SKM-1 (cell line): ENCODE measurements around the gene RCE1.

Experiments
- DNase-seq: peaks from one replicate; lab custom pipeline; 2025; ENCODE audit not compliant: unreplicated experiment; lab: John Stamatoyannopoulos, UW

Gene RCE1

DNA sequence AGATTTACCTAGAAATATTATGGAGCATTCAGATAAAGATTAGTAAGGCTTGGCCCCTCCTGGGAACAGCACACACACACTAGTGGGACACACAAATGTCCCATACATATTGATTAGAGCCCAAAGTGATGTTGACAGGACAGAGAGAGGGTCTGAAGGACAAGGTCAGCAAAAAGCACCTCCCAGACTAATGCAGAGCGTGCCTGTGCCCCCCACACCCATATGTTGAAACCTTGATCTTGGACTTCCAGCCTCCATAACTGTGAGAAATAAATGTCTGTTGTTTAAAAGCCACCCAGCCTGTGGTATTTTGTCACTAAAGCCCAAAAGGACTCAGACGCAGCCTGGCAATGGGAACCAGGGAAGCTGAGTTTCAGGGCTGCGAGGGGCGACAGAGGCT, 41.2 kb downstream of the RCE1 start:
- no peak for DNase-seq

GRCh38 chr11:66885469-66885868, 42.2 kb downstream of the RCE1 start:
- DNase-seq = no peak

DNA sequence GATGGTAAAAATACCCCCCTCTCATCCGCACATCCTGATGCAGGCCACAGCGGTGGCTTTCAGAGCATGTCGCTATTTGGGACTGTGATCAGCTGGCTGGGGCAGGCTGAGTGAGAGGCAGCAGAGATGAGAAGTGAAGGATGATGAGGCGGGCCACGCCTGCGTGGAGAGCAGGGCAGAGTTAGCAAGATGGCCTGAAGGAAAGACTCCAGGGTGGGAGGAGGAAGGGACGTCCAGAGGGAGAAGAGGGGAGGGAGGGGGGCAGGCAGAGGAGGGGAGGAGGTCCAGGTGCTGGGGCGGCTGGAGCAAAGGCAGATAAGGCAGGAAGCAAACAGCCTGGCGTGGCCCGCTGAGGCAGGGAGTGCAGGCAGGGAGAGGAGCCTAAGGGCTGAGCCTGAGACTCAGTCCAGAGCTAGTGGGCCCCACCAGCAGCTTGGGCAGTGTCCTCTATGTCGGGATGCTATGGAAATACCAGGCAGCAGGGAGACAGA, 42.8 kb downstream of the RCE1 start:
- no peak for DNase-seq

- no peak for DNase-seq
These were observed 43.5 kb downstream of the RCE1 start for GRCh38 chr11:66886671-66887221.

DNA sequence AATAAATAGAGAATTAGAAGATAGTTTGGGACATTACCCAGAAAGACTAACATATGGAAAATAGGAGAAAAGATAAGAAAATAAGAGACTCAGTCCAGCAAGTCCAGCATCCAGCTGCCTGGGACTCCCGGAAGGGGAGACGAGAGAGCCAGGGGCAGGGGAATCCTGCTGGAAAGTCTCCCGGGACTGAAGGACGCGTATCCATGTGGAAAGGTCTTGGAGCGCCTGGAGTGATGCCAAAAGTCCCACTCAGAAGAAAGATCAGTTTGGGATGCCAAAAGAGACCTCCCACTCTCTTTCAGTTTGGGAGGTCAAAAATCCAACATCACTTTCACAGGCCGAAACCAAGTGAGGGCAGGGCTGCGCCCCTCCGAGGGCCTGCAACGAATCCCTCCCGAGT, 44.3 kb downstream of the RCE1 start:
- no peak for DNase-seq

GRCh38 chr11:66888282-66888681, 45.0 kb downstream of the RCE1 start:
- no peak for DNase-seq

DNA sequence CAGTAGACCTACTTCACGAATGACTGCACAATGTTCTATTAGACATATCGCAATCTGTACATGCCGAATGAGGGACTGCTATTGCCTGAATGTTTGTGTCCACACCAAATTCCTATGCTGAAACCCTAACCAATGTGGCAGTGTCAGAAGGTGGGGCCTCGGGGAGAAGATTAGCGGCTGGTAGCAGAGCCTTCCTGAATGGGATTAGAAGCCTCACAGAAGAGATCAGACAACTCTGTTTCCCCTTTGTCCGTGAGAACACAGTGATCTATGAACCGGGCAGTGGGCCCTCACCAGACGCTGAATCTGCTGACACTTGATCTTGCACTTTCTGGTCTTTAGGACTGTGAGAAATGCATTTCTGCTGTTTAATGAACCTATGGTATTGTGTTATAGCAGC, 46.7 kb downstream of the RCE1 start:
- no peak for DNase-seq

DNA sequence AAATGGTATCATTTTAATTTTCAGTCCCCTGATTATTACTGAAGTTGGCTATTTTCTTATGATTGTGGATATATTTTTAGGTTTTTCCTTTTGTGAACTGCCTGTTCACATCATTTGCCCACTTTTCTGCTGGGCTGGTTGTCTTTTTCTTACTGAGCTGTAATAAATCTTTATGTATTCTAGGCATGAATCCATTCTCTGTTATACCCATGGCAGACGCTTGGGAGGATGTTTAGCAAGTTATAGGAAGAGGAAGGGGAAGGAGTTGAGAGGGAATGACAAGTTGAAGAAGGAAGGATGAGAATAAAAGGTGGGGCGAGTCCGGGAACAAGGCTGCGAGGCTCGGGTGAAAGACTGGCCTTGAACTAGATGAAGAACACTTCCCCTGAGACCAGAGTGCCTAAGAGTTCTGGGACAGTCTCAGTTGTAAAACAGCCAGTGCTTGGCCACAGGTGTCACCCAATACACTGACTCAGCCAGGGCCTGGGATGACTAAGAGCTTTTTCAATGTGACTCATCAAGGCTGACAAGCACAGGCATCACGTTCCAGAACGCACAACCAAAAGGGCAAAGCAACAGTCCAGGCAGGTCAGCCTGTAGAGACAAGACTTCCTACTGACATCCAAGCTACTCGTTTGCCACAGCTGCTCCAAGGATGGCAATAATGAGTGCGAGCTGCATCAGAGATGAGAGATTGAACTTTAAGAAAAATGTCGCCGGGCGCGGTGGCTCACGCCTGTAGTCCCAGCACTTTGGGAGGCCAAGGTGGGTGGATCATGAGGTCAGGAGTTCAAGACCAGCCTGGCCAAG, 48.8 kb downstream of the RCE1 start:
- DNase-seq = no peak

GRCh38 chr11:66892911-66893310, 49.7 kb downstream of the RCE1 start:
- no peak for DNase-seq

- DNase-seq = no peak
These were observed 50.9 kb downstream of the RCE1 start for GRCh38 chr11:66894141-66894540.
